Measurements from ENCODE around the gene GRAMD4. TPM values are rescaled to one million over a fixed set of nuclear protein-coding genes. Genes with fewer than 3 reads are reported as not detected.

GRAMD4 gene
- total and polyA plus RNA-seq, 12 donors: 29.3 to 143 (median 63.9) TPM

DNA sequence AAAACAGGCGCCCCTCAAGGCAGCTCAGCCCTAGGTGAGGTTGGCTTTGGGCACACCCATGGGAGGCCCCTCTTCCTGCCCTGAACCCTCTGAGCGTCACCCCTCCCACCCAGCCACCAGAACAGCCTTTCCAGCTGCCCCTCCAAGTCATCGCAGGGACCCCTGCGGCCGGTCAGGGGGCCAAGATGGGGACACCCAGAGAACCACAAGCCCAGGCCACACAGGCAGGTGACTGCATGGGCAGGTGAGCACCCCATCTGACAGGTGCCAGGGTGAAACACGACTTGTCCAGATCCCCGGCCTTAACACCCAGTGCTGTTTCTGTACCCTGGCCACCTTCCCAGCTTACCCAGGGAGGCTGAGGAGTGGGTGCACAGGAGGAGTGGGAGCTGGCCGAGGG, 24.6 kb upstream of the GRAMD4 start:
- no peak overlapping the region for H3K4me3 ChIP-seq
- no peaks in the 10 kb centered on the region for H3K27me3 ChIP-seq
- peak overlapping the region in 8 of 10 donors; percentile 30 to 88 (median 69) for H3K27ac ChIP-seq
- no peaks in the 10 kb centered on the region for H3K9me3 ChIP-seq
- peak in 3 of 8 donors; percentile 1 to 28 (median 5) for ATAC-seq
- TF ChIP-seq, protein P1, sequence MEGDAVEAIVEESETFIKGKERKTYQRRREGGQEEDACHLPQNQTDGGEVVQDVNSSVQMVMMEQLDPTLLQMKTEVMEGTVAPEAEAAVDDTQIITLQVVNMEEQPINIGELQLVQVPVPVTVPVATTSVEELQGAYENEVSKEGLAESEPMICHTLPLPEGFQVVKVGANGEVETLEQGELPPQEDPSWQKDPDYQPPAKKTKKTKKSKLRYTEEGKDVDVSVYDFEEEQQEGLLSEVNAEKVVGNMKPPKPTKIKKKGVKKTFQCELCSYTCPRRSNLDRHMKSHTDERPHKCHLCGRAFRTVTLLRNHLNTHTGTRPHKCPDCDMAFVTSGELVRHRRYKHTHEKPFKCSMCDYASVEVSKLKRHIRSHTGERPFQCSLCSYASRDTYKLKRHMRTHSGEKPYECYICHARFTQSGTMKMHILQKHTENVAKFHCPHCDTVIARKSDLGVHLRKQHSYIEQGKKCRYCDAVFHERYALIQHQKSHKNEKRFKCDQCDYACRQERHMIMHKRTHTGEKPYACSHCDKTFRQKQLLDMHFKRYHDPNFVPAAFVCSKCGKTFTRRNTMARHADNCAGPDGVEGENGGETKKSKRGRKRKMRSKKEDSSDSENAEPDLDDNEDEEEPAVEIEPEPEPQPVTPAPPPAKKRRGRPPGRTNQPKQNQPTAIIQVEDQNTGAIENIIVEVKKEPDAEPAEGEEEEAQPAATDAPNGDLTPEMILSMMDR (IDR thresholded peaks at IDR 0.05): no peak
- no peaks in the 10 kb centered on the region for H3K36me3 ChIP-seq
- peaks cover 18 to 83% (median 72%) of the 10 kb centered on the region in 9 donors for H3K4me1 ChIP-seq
- no peak for DNase-seq
- intact Hi-C loops (cut with DNase I): no loop called here
- WGBS, 2 donors: 78 to 87% methylated on average over 8 of the region's 8 CpGs

DNA sequence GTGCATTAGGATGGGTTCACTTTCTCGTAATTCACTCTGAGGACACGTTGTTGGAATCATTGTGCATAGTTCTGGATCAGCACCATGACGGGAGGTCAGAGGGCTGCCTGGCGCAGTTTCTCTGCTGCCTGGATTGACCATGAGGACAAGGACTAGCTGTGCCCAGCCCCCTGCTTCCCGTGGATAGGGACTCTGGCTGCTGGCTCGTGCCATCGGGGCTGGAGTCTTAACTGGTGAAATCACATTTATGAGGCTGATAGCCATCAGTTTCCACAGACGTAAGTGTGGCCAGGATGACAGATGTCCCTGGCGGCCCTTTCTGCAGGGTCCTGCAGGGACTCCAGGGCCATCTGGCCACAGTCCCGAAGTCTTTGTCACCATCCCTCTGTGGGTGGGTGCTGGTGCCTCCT, 24.1 kb upstream of the GRAMD4 start:
- TF ChIP-seq, protein P1 (IDR thresholded peaks at IDR 0.05): no peak
- no peak overlapping the region for H3K4me3 ChIP-seq
- peaks cover 17 to 83% (median 70%) of the 10 kb centered on the region in 9 donors for H3K4me1 ChIP-seq
- 36 to 38% methylated on average over 10 of the region's 10 CpGs for WGBS, 2 donors
- no peaks in the 10 kb centered on the region for H3K27me3 ChIP-seq
- DNase-seq: peak; percentile 56 to 61
- H3K27ac ChIP-seq: peak overlapping the region in 8 of 10 donors; percentile 30 to 88 (median 69)
- no peaks in the 10 kb centered on the region for H3K9me3 ChIP-seq
- peak in 7 of 8 donors; percentile 39 to 83 (median 77) for ATAC-seq
- H3K36me3 ChIP-seq: no peaks in the 10 kb centered on the region
- intact Hi-C loops (cut with DNase I): no loop called here

GRCh38 chr22:46596819-46597218, 23.4 kb upstream of the GRAMD4 start:
- intact Hi-C loops (cut with DNase I): no loop called here
- Histone ChIP-seq H3K36me3 (no peaks in the 10 kb centered on the region), H3K27ac (peak overlapping the region in 8 of 10 donors; percentile 24 to 88 (median 69)), H3K9me3 (no peaks in the 10 kb centered on the region), H3K4me3 (no peak overlapping the region), H3K27me3 (no peaks in the 10 kb centered on the region), H3K4me1 (peaks cover 10 to 83% (median 70%) of the 10 kb centered on the region in 9 donors)
- ATAC-seq: no peak
- no peak for DNase-seq
- WGBS, 2 donors: 85 to 89% methylated on average over 7 of the region's 7 CpGs
- TF ChIP-seq, protein P1 (IDR thresholded peaks at IDR 0.05): no peak

- ATAC-seq: no peak
- intact Hi-C loops (cut with DNase I): no loop called here
- Histone ChIP-seq H3K4me3 (no peak overlapping the region), H3K27ac (peak overlapping the region in 6 of 10 donors; percentile 25 to 86 (median 42)), H3K36me3 (no peaks in the 10 kb centered on the region), H3K9me3 (no peaks in the 10 kb centered on the region), H3K4me1 (peaks cover 4 to 77% (median 56%) of the 10 kb centered on the region in 9 donors), H3K27me3 (no peaks in the 10 kb centered on the region)
- no peak for DNase-seq
- TF ChIP-seq, protein P1 (IDR thresholded peaks at IDR 0.05): no peak
- 88 to 93% methylated on average over 7 of the region's 7 CpGs for WGBS, 2 donors
These were observed 22.0 kb upstream of the GRAMD4 start for GRCh38 chr22:46598224-46598623.
